HepG2 (cell line): ENCODE results near the gene CATSPERD. TPM values are rescaled to one million over a fixed set of nuclear protein-coding genes. Genes with fewer than 3 reads are reported as not detected.
A peak's percentile ranks its signal among the peaks of the same experiment; 100 is the strongest.

ENCODE experiments used
- ATAC-seq: fragments of 200-7000 bp; cut with Tn5 transposase; 3 replicates; pipeline ENCODE4 v1.9.1; 2020; ENCODE audit warnings: mild to moderate bottlenecking, moderate library complexity
- BruUV-seq: library from RNA; stranded (reverse); fragments of 400-500 nt; replicated peaks from 2 replicates; lab custom pipeline; 2021; lab: Mats Ljungman, UMichigan
- CTCF ChIA-PET: fragments of 300-600 bp; formaldehyde crosslinking; extraction: SDS; loops from one replicate; lab custom pipeline; 2021; ENCODE audit warnings: low total read pairs, inconsistent platforms, low intra/inter-chr PET ratio; lab: Yijun Ruan, JAX
- POLR2A ChIA-PET: fragments of 350-600 bp; sonication (Branson Sonifier 250); formaldehyde crosslinking; loops from one replicate; lab custom pipeline; 2020; ENCODE audit warnings: antibody characterized with exemption, inconsistent platforms; lab: Yijun Ruan, JAX
- DNase-seq: peaks from one replicate; pipeline ENCODE4 v3.0.0-alpha.2; 2015; ENCODE audit warnings: low spot score
- FAIRE-seq: peaks from 3 replicates; lab custom pipeline; 2011; peaks lifted over from hg19 to GRCh38; lab: Jason Lieb, UNC
- H2AFZ ChIP-seq: one replicate; pipeline ENCODE4 v1.6.1; 2011; ENCODE audit warnings: low read length, inconsistent platforms
- H3K27ac ChIP-seq: fragments of 300-600 bp; 3 replicates; pipeline ENCODE4 v1.8.0; 2011; ENCODE audit warnings: mixed run types, mild to moderate bottlenecking, mixed read lengths, low read length, inconsistent platforms; ENCODE audit not compliant: insufficient read depth; ENCODE audit errors: extremely low read length
- H3K27me3 ChIP-seq, 2 experiments: fragments of 200-600 bp in 1 of 2; 2 replicates in 1 of 2; 3 replicates in 1 of 2; pipeline versions ENCODE4 v1.6.0 to v1.8.0; 2011; ENCODE audit warnings: low read length in 2 of 2, mild to moderate bottlenecking in 2 of 2, moderate library complexity in 2 of 2, inconsistent platforms in 1 of 2; ENCODE audit not compliant: insufficient read depth in 2 of 2, control insufficient read depth in 1 of 2
- H3K36me3 ChIP-seq, 2 experiments: fragments of 200-600 bp in 1 of 2; replicated peaks in 1 of 2; 2 replicates in 1 of 2; 3 replicates in 1 of 2; pipeline versions ENCODE4 v1.5.1 to v1.8.0; 2011; ENCODE audit warnings: low read length in 2 of 2, inconsistent platforms in 1 of 2; ENCODE audit not compliant: insufficient read depth in 2 of 2, control insufficient read depth in 1 of 2
- H3K4me1 ChIP-seq: 2 replicates; pipeline ENCODE4 v1.5.1; 2012; ENCODE audit warnings: low read length, inconsistent platforms; ENCODE audit not compliant: insufficient read depth
- H3K4me2 ChIP-seq: 2 replicates; pipeline ENCODE4 v1.6.0; 2011; ENCODE audit warnings: low read depth, low read length, inconsistent platforms
- H3K4me3 ChIP-seq, 3 experiments: fragments of 200-600 bp in 1 of 3; sonication (generic), shearing (Covaris generic) in 1 of 3; replicated peaks in 1 of 3; 2 replicates each; pipeline ENCODE4 v1.5.1; 2011 to 2016; ENCODE audit warnings: low read length in 3 of 3, inconsistent platforms in 2 of 3, low read depth in 2 of 3, mild to moderate bottlenecking in 2 of 3, control low read depth in 1 of 3, mixed read lengths in 1 of 3; ENCODE audit not compliant: insufficient read depth in 1 of 3
- H3K79me2 ChIP-seq: one replicate; pipeline ENCODE4 v1.6.1; 2011; ENCODE audit warnings: low read length, inconsistent platforms; ENCODE audit not compliant: insufficient read depth
- H3K9ac ChIP-seq: 2 replicates; pipeline ENCODE4 v1.6.0; 2011; ENCODE audit warnings: mild to moderate bottlenecking, low read depth, low read length, inconsistent platforms; ENCODE audit not compliant: insufficient read depth
- H3K9me3 ChIP-seq: 2 replicates; pipeline ENCODE4 v1.5.1; 2012; ENCODE audit warnings: mild to moderate bottlenecking, low read length
- H4K20me1 ChIP-seq: 2 replicates; pipeline ENCODE4 v1.6.0; 2011; ENCODE audit warnings: inconsistent platforms, mild to moderate bottlenecking, low read length, moderate library complexity; ENCODE audit not compliant: insufficient read depth
- AGO1 ChIP-seq: fragments of 200-400 bp; formaldehyde crosslinking; IDR thresholded peaks from 2 replicates; pipeline ENCODE4 v1.6.1; 2017; ENCODE audit warnings: mild to moderate bottlenecking, low read depth, low read length, moderate library complexity; ENCODE audit not compliant: poor library complexity, severe bottlenecking
- AGO2 ChIP-seq: fragments of 200-400 bp; formaldehyde crosslinking; optimal IDR thresholded peaks from 2 replicates; pipeline ENCODE3; 2017; ENCODE audit warnings: mild to moderate bottlenecking, low read depth, low read length, moderate library complexity
- DR1 ChIP-seq: sonication (generic); formaldehyde crosslinking; IDR thresholded peaks from 2 replicates; pipeline ENCODE4 v1.8.0; 2021; ENCODE audit warnings: mild to moderate bottlenecking, missing genetic modification reagents, inconsistent platforms
- E2F2 ChIP-seq: sonication (generic); formaldehyde crosslinking; IDR thresholded peaks from 2 replicates; pipeline ENCODE4 v1.4.0; 2020; ENCODE audit warnings: missing genetic modification reagents, borderline replicate concordance
- FUBP1 ChIP-seq: sonication (generic); formaldehyde crosslinking; IDR thresholded peaks from 2 replicates; pipeline ENCODE4 v1.5.1; 2020; ENCODE audit warnings: missing genetic modification reagents, mild to moderate bottlenecking, borderline replicate concordance
- IKZF5 ChIP-seq: IDR thresholded peaks from 2 replicates; pipeline ENCODE4 v1.6.1; 2018; ENCODE audit warnings: missing genetic modification reagents, mild to moderate bottlenecking, missing compliant biosample characterization
- POLR2A ChIP-seq, 2 experiments: IDR thresholded peaks; 2 replicates each; pipeline ENCODE4 v1.6.1; 2011; ENCODE audit warnings: low read depth in 2 of 2, low read length in 2 of 2, mild to moderate bottlenecking in 1 of 2, moderate library complexity in 1 of 2; ENCODE audit not compliant: insufficient read depth in 1 of 2
- POLR2G ChIP-seq: fragments of 200-400 bp; formaldehyde crosslinking; IDR thresholded peaks from 2 replicates; pipeline ENCODE4 v1.6.1; 2018; ENCODE audit warnings: mild to moderate bottlenecking, low read depth, low read length, moderate library complexity
- PRDM10 ChIP-seq: sonication (generic); formaldehyde crosslinking; IDR thresholded peaks from 2 replicates; pipeline ENCODE4 v1.4.0; 2020; ENCODE audit warnings: low read depth, missing genetic modification reagents
- SALL2 ChIP-seq: sonication (generic); formaldehyde crosslinking; IDR thresholded peaks from 2 replicates; pipeline ENCODE4 v1.8.1; 2023; ENCODE audit warnings: mild to moderate bottlenecking, missing genetic modification reagents, inconsistent platforms
- SSRP1 ChIP-seq: IDR thresholded peaks from 2 replicates; pipeline ENCODE4 v1.6.1; 2016; ENCODE audit warnings: control low read depth
- ZBTB38 ChIP-seq: sonication (generic); formaldehyde crosslinking; IDR thresholded peaks from 2 replicates; pipeline ENCODE4 v1.5.1; 2020; ENCODE audit warnings: mild to moderate bottlenecking, missing genetic modification reagents
- ZFP36L2 ChIP-seq: sonication (generic); formaldehyde crosslinking; IDR thresholded peaks from 2 replicates; pipeline ENCODE4 v1.4.0; 2020; ENCODE audit warnings: missing genetic modification reagents
- WGBS: methylation state at CpG from one replicate; pipeline ENCODE4 v1.1.6; 2017; ENCODE audit warnings: low lambda C conversion rate; 5-methylcytosine and 5-hydroxymethylcytosine counted together
- in situ Hi-C: cut with HindIII; loops from 2 replicates; pipeline ENCODE4 v1.10.0; 2017; ENCODE audit warnings: low pct_unique_long_range_greater_than_20kb; ENCODE audit not compliant: extremely low pct_ligation_motif_present
- intact Hi-C: fragments of 100-400 bp; cut with micrococcal nuclease; formaldehyde crosslinking; loops from one replicate; pipeline ENCODE4 v1.10.0; 2022; ENCODE audit not compliant: unreplicated experiment
- polyA plus RNA-seq, 8 experiments: library from polyadenylated mRNA; depleted of rRNA in 3 of 8; stranded (reverse) in 7 of 8; unstranded in 1 of 8; fragments of >200 nt; fragmentation: Illumina TruSeq in 4 of 8; extraction: Trizol in 4 of 8; gene quantifications; 2 replicates each; pipeline versions ENCODE4 v1.2.1 to v1.2.3, GENCODE V29; 2011 to 2016; ENCODE audit warnings: low read depth in 4 of 8, missing spikeins in 1 of 8, mixed read lengths in 1 of 8; ENCODE audit not compliant: insufficient read depth in 1 of 8
- total RNA-seq, 5 experiments: library from RNA; depleted of rRNA; stranded (reverse); fragments of >200 nt; fragmentation: Illumina TruSeq; extraction: Trizol; gene quantifications; 2 replicates each; pipeline ENCODE4 v1.2.3, GENCODE V29; 2016; ENCODE audit warnings: low read depth in 1 of 5
- TF ChIP-seq, protein P1 (sequence below): fragments of 450-650 bp; IDR thresholded peaks from 2 replicates; pipeline ENCODE4 v1.6.1; 2017

The CATSPERD gene
- total and polyA plus RNA-seq, 2 of the 13 experiments (the other 11 are each of a cell fraction or from before 2014, with no cell fraction given): 0.04 TPM; not detected in 1

DNA sequence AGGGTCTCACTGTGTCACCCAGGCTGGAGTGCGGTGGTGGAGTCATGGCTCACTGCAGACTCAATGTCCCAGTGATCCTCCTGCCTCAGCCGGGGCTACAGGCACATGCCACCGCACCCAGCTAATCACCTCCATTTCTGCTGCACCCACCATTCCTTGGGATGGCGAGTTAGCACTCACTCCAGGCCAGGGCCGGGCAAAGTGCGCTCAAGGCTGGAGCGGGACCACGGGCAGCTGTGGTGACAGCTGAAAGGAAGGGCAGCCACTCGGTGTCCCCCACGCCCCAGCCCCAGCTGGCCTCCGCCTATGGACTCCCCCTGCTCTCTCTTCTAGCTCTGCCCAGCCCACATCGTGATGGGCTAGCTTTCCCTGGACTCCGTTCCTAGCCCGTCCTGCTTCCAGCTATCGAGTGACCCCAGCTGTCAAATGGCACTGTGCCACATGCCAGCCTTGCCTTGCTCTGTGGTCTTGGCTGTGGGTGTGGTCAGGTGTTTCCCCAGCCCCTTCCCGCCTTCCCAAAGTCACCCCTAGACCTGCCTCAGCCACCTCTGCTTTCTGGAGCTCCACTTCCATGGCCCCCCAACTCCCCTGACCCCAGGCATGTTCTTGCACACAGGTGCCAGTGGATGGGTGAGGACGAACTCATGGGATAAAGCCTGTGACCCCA, 44.2 kb upstream of the CATSPERD start:
- Histone ChIP-seq H3K27me3 (no peaks in the 10 kb centered on the region; a peak in 1 of 5 replicates), H2AFZ (no peak overlapping the region), H3K79me2 (peaks cover 7% of the 10 kb centered on the region), H3K4me3 (no peak overlapping the region), H3K4me2 (no peak overlapping the region), H3K9me3 (no peaks in the 10 kb centered on the region), H3K4me1 (peaks cover 19% of the 10 kb centered on the region), H4K20me1 (no peaks in the 10 kb centered on the region), H3K27ac (no peak overlapping the region), H3K36me3 (peaks cover 0 to 5% of the 10 kb centered on the region in 2 experiments; a peak in 2 of 5 replicates), H3K9ac (no peak overlapping the region)
- in situ Hi-C loops (no loop called here), intact Hi-C loops (no loop called here)
- DNase-seq (no peak), FAIRE-seq (no peak), ATAC-seq (no peak)
- no peak for TF ChIP-seq ZFP36L2 (CRISPR knock-in tag)
- no peak for TF ChIP-seq E2F2 (CRISPR knock-in tag)
- 0 out of 2 replicates have a peak, but pooled peaks have one; percentile 63 for TF ChIP-seq ZBTB38 (CRISPR knock-in tag)
- TF ChIP-seq SSRP1 (CRISPR knock-in tag): no peak
- TF ChIP-seq, protein P1, sequence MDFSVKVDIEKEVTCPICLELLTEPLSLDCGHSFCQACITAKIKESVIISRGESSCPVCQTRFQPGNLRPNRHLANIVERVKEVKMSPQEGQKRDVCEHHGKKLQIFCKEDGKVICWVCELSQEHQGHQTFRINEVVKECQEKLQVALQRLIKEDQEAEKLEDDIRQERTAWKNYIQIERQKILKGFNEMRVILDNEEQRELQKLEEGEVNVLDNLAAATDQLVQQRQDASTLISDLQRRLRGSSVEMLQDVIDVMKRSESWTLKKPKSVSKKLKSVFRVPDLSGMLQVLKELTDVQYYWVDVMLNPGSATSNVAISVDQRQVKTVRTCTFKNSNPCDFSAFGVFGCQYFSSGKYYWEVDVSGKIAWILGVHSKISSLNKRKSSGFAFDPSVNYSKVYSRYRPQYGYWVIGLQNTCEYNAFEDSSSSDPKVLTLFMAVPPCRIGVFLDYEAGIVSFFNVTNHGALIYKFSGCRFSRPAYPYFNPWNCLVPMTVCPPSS: no peak
- no peak for TF ChIP-seq DR1 (CRISPR knock-in tag)
- 0 out of 4 replicates have a peak, but pooled peaks of 1 of the 2 experiments have one; percentile 29 for TF ChIP-seq POLR2A (IDR thresholded peaks at IDR 0.05; ENCODE audit: insufficient read depth in 1 of 2, low read depth in 2 of 2, low read length in 2 of 2)
- TF ChIP-seq IKZF5 (CRISPR knock-in tag): no peak
- peak; percentile 31; the same call in 1 of the 2 replicates for TF ChIP-seq POLR2G
- peak; percentile 27 for TF ChIP-seq AGO2
- no peak for TF ChIP-seq PRDM10 (CRISPR knock-in tag)
- no peak for TF ChIP-seq FUBP1
- peak; percentile 44 for TF ChIP-seq AGO1
- no peak for TF ChIP-seq SALL2 (CRISPR knock-in tag)
- ChIA-PET CTCF (no interaction called here), POLR2A (interaction anchor here (0.7 kb wide), 1 partner anchor 14 kb away, joined by 3 read pairs; the partner anchor contains the start of gene RPL36)
- WGBS: 85% methylated on average over 12 of the region's 17 CpGs
- no TSS peak for BruUV-seq
